Skeletal muscle tissue (tissue), 4 donors: ENCODE data around the gene CAV3. TPM values are rescaled to one million over a fixed set of nuclear protein-coding genes. Genes with fewer than 3 reads are reported as not detected.
"Not testable (repeated sequence)": the region's sequence is repeated elsewhere in the genome, so short reads cannot be mapped to it uniquely, and the experiment has no call there.

Experiments used
- H3K27ac ChIP-seq: one replicate; pipeline ENCODE4 v1.7.0; 2013; ENCODE audit warnings: mild to moderate bottlenecking, low read depth, low read length, inconsistent platforms
- H3K27me3 ChIP-seq, 3 donors: one replicate each; pipeline ENCODE4 v1.7.0; 2013; ENCODE audit warnings: low read length in 3 of 3; ENCODE audit not compliant: control insufficient read depth in 3 of 3, insufficient read depth in 3 of 3
- H3K36me3 ChIP-seq, 3 donors: one replicate each; pipeline ENCODE4 v1.7.0; 2013; ENCODE audit warnings: low read length in 3 of 3; ENCODE audit not compliant: control insufficient read depth in 3 of 3, insufficient read depth in 3 of 3
- H3K4me1 ChIP-seq, 3 donors: one replicate each; pipeline ENCODE4 v1.7.0; 2013; ENCODE audit warnings: low read length in 3 of 3, mild to moderate bottlenecking in 3 of 3; ENCODE audit not compliant: control insufficient read depth in 3 of 3, insufficient read depth in 3 of 3
- H3K4me3 ChIP-seq, 3 donors: one replicate each; pipeline ENCODE4 v1.7.0; 2013; ENCODE audit warnings: low read length in 3 of 3
- H3K9ac ChIP-seq, 3 donors: one replicate each; pipeline ENCODE4 v1.7.0; 2013; ENCODE audit warnings: low read length in 3 of 3, mild to moderate bottlenecking in 3 of 3, moderate library complexity in 2 of 3, low read depth in 1 of 3
- H3K9me3 ChIP-seq, 3 donors: one replicate each; pipeline ENCODE4 v1.7.0; 2013; ENCODE audit warnings: low read length in 3 of 3; ENCODE audit not compliant: control insufficient read depth in 3 of 3
- total RNA-seq: library from RNA; depleted of rRNA; stranded (reverse); fragments of >200 nt; gene quantifications from one replicate; pipeline ENCODE4 v1.2.3, GENCODE V29; 2014
- donor health status: Osteomylitis.

Gene CAV3
- total RNA-seq, 1 donor from 2014 or later = 222 TPM

- Histone ChIP-seq H3K4me3 (no peak overlapping the region), H3K27me3 (no peaks in the 10 kb centered on the region), H3K36me3 (no peaks in the 10 kb centered on the region), H3K27ac (no peak overlapping the region), H3K4me1 (peaks cover 6 to 24% (median 13%) of the 10 kb centered on the region in 3 donors), H3K9ac (no peak overlapping the region), H3K9me3 (no peaks in the 10 kb centered on the region)
These were observed 19.5 kb upstream of the CAV3 start for GRCh38 chr3:8713901-8714759.

- not testable (repeated sequence) for H3K36me3 ChIP-seq, H3K27ac ChIP-seq, H3K27me3 ChIP-seq, H3K9ac ChIP-seq, H3K4me3 ChIP-seq, H3K9me3 ChIP-seq
- H3K4me1 ChIP-seq = peaks cover 6 to 21% (median 7%) of the 10 kb centered on the region in 3 donors
These were observed 17.8 kb upstream of the CAV3 start for GRCh38 chr3:8715757-8716156.

GRCh38 chr3:8722808-8723207 is 10.8 kb upstream of the CAV3 start:
- no peaks in the 10 kb centered on the region for H3K36me3 ChIP-seq

GRCh38 chr3:8723612-8724011 is 10.0 kb upstream of the CAV3 start:
- Histone ChIP-seq H3K27ac (no peak overlapping the region), H3K9me3 (no peaks in the 10 kb centered on the region), H3K36me3 (no peaks in the 10 kb centered on the region), H3K9ac (no peak overlapping the region), H3K27me3 (no peaks in the 10 kb centered on the region), H3K4me3 (no peak overlapping the region), H3K4me1 (no peaks in the 10 kb centered on the region)

More at GRCh38 chr3:8722808-8723207, 10.8 kb upstream of the CAV3 start:
- Histone ChIP-seq H3K9ac (no peak overlapping the region), H3K27me3 (no peaks in the 10 kb centered on the region), H3K4me3 (no peak overlapping the region), H3K4me1 (no peaks in the 10 kb centered on the region), H3K27ac (no peak overlapping the region), H3K9me3 (no peaks in the 10 kb centered on the region)

GRCh38 chr3:8724108-8724752 is 9.4 kb upstream of the CAV3 start:
- no peaks in the 10 kb centered on the region for H3K36me3 ChIP-seq
- H3K9me3 ChIP-seq = no peaks in the 10 kb centered on the region
- no peak overlapping the region for H3K4me3 ChIP-seq
- H3K27me3 ChIP-seq = no peaks in the 10 kb centered on the region
- no peak overlapping the region for H3K9ac ChIP-seq
- no peaks in the 10 kb centered on the region for H3K4me1 ChIP-seq
- no peak overlapping the region for H3K27ac ChIP-seq

- H3K4me3 ChIP-seq = no peak overlapping the region
- H3K4me1 ChIP-seq = peaks cover 4 to 6% (median 5%) of the 10 kb centered on the region in 3 donors
- no peaks in the 10 kb centered on the region for H3K27me3 ChIP-seq
- H3K27ac ChIP-seq = no peak overlapping the region
- H3K9ac ChIP-seq = no peak overlapping the region
- no peaks in the 10 kb centered on the region for H3K36me3 ChIP-seq
- H3K9me3 ChIP-seq = no peaks in the 10 kb centered on the region
These were observed 5.7 kb upstream of the CAV3 start for GRCh38 chr3:8727605-8728512.

- Histone ChIP-seq H3K27ac (no peak overlapping the region), H3K4me1 (peaks cover 10 to 13% (median 11%) of the 10 kb centered on the region in 3 donors), H3K9ac (no peak overlapping the region), H3K4me3 (no peak overlapping the region), H3K27me3 (no peaks in the 10 kb centered on the region), H3K36me3 (no peaks in the 10 kb centered on the region), H3K9me3 (no peaks in the 10 kb centered on the region)
These were observed 4.1 kb upstream of the CAV3 start for GRCh38 chr3:8729479-8729878.

- H3K27me3 ChIP-seq = no peaks in the 10 kb centered on the region
- H3K4me1 ChIP-seq = peaks cover 13 to 21% (median 13%) of the 10 kb centered on the region in 3 donors
These were observed 2.9 kb upstream of the CAV3 start for GRCh38 chr3:8730656-8731055.

GRCh38 chr3:8732413-8732812 is 1.2 kb upstream of the CAV3 start:
- Histone ChIP-seq H3K4me1 (peaks cover 29 to 38% (median 29%) of the 10 kb centered on the region in 3 donors), H3K9me3 (no peaks in the 10 kb centered on the region), H3K27ac (no peak overlapping the region), H3K4me3 (no peak overlapping the region), H3K9ac (peak overlapping the region in 1 of 3 donors; percentile 94), H3K36me3 (peaks cover 0 to 2% (median 2%) of the 10 kb centered on the region in 3 donors), H3K27me3 (no peaks in the 10 kb centered on the region)

More at GRCh38 chr3:8730656-8731055, 2.9 kb upstream of the CAV3 start:
- H3K9me3 ChIP-seq = no peaks in the 10 kb centered on the region
- no peak overlapping the region for H3K27ac ChIP-seq
- no peak overlapping the region for H3K4me3 ChIP-seq
- no peaks in the 10 kb centered on the region for H3K36me3 ChIP-seq
- no peak overlapping the region for H3K9ac ChIP-seq
